ENCODE measurements around the gene JADE2.

Gene JADE2

GRCh38 chr5:134570365-134570758, 44.9 kb downstream of the JADE2 start:
- DNase-seq (ENCODE audit: low read depth), result no peak

GRCh38 chr5:134570886-134571285, 45.4 kb downstream of the JADE2 start:
- DNase-seq (ENCODE audit: low read depth), result no peak

GRCh38 chr5:134571693-134572405, 46.4 kb downstream of the JADE2 start:
- no peak for DNase-seq (ENCODE audit: low read depth)

GRCh38 chr5:134572811-134573210, 47.3 kb downstream of the JADE2 start:
- no peak for DNase-seq (ENCODE audit: low read depth)

GRCh38 chr5:134574521-134574920, 49.1 kb downstream of the JADE2 start:
- no peak for DNase-seq (ENCODE audit: low read depth)

GRCh38 chr5:134575316-134575715, 49.8 kb downstream of the JADE2 start:
- DNase-seq (ENCODE audit: low read depth), result no peak

- DNase-seq (ENCODE audit: low read depth), result no peak
Observed at GRCh38 chr5:134576386-134577021, 51.0 kb downstream of the JADE2 start.

- no peak for DNase-seq (ENCODE audit: low read depth)
Observed at GRCh38 chr5:134577022-134577795, 51.7 kb downstream of the JADE2 start.

- peak; percentile 71 for DNase-seq (ENCODE audit: low read depth)
Observed at GRCh38 chr5:134577796-134578577, 52.5 kb downstream of the JADE2 start.

GRCh38 chr5:134578578-134579283, 53.3 kb downstream of the JADE2 start:
- no peak for DNase-seq (ENCODE audit: low read depth)

- DNase-seq (ENCODE audit: low read depth), result no peak
Observed at GRCh38 chr5:134579284-134579771, 53.9 kb downstream of the JADE2 start.

- DNase-seq (ENCODE audit: low read depth), result no peak
Observed at GRCh38 chr5:134580001-134580460, 54.6 kb downstream of the JADE2 start.

GRCh38 chr5:134581241-134581981, 55.9 kb downstream of the JADE2 start:
- DNase-seq (ENCODE audit: low read depth), result no peak

- no peak for DNase-seq (ENCODE audit: low read depth)
Observed at GRCh38 chr5:134582281-134582680, 56.8 kb downstream of the JADE2 start.

- no peak for DNase-seq (ENCODE audit: low read depth)
Observed at GRCh38 chr5:134582941-134583340, 57.5 kb downstream of the JADE2 start.

- DNase-seq (ENCODE audit: low read depth), result no peak
Observed at GRCh38 chr5:134583766-134584165, 58.3 kb downstream of the JADE2 start.

- DNase-seq (ENCODE audit: low read depth), result no peak
Observed at GRCh38 chr5:134584662-134585061, 59.2 kb downstream of the JADE2 start.

GRCh38 chr5:134585966-134586365, 60.5 kb downstream of the JADE2 start:
- no peak for DNase-seq (ENCODE audit: low read depth)

- DNase-seq (ENCODE audit: low read depth), result peak; percentile 86
Observed at GRCh38 chr5:134586866-134587524, 61.5 kb downstream of the JADE2 start.
